ENCODE measurements around the gene DNAJC12.
A peak's percentile ranks its signal among the peaks of the same experiment; 100 is the strongest.
"Not testable (repeated sequence)": the region's sequence is repeated elsewhere in the genome, so short reads cannot be mapped to it uniquely, and the experiment has no call there.

Gene DNAJC12

DNA sequence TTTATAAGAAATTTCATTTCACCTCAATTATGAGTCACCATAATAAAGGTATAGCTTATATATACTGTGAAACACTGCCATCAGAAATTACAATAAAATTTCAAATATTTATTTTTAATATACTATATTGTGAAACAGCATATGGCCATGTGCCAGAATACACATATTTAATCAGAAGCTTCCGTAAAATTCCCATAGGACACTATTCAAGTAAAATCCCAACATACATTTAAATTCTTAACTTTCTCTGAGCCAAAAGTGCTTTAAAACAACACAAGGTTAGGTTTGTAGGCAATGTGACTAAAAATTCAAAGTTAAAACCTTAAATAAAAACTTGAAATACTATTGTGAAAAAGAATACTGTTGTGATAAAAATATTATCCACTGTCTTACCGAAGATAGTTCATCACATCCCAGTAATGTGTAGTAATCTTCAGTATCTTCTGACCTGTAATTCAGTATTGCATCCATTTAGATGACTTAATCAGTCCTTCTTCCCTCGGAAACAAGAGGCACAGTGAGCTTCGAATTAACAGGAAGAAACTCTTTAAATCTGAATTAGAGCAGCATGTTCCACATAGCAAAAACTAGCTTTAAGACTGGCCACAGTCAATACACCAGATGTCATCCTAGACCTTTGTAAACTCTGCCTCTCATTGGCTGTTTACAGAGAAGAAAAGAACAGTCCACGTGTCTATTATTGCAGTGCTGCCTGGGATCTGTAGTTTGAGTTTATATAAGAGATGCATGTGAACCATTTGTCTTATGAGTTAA is at the start of gene DNAJC12:
Gene DNAJC12, minus strand, starts transcription at position 648 of the 774 bp plus-strand sequence. Its CDS starts 177 bp downstream, at position 471.
- DNase-seq: no peak

GRCh38 chr10:67884842-67885670 is 47.1 kb upstream of the DNAJC12 start:
- DNase-seq: peak; percentile 79

DNA sequence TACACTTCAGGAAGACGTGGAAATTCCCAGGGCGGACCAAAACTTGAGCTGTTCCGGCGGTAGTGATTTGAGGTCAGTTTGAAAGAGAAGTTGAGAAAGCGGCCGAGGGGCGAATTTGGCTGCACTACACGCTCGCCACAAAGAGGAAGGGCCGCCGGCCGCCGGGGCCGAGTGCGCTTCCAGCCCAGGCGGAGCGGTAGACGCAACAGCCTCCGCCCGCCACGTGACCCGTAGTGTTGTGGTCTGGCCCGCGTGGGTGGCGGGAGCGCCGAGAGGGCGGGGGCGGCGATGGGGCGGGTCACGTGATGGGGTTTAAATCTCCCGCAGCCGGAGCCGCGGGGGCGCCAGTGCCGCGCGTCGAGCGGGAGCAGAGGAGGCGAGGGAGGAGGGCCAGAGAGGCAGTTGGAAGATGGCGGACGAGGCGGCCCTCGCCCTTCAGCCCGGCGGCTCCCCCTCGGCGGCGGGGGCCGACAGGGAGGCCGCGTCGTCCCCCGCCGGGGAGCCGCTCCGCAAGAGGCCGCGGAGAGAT is 46.4 kb upstream of the DNAJC12 start, which contains the start of gene SIRT1:
Gene SIRT1, plus strand, starts transcription at position 344 of the 529 bp plus-strand sequence. Its CDS starts 66 bp downstream, at position 410.
- peak; percentile 92 for DNase-seq

- DNase-seq: no peak
These were observed 45.8 kb upstream of the DNAJC12 start for GRCh38 chr10:67883710-67884312.

- DNase-seq: no peak
These were observed 40.1 kb upstream of the DNAJC12 start for GRCh38 chr10:67878133-67878532.

GRCh38 chr10:67877421-67877820 is 39.4 kb upstream of the DNAJC12 start:
- not testable (repeated sequence) for DNase-seq

DNA sequence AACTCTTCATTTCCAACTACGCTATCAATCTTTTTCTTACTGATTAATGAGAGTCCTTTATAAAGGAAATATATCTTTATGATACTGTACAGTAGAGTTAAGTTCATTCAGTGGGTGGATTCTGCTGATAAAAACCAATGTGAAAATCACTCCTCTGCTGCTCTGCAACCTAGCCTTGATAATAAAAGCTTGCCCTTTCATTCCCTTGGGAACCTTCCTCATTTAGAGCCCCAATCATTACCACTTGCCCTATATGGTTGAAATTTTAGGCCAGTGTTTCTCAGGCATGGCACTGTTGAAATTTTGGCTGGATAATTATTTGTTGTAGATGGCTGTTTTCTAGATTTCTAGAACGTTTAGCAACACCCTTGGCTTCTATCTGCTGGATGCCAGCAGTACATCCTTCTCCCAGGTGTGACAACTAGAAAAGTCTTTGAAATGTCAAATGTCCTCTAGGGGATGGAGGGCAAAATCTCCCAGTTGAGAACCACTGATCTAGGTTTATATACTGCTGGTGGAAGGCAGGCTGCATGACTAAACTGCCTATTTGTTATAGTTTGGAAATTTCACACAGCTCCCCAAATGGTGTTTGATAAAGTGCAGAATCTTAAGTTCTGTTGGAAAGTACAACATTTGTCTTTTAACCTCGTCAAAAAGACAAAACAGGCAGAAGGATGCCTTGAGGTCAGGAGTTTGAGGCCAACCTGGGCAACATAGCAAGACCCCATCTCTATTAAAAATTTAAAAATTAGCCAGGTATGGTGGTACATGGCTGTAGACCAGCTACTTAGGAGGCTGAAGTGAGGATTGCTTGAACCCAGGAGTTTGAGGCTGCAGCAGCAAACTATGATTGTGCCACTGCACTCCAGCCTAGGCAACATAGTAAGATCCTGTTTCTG is 37.6 kb upstream of the DNAJC12 start:
- DNase-seq: no peak

GRCh38 chr10:67869996-67870395 is 32.0 kb upstream of the DNAJC12 start:
- DNase-seq: no peak

GRCh38 chr10:67868132-67868531 is 30.1 kb upstream of the DNAJC12 start:
- DNase-seq: no peak

DNA sequence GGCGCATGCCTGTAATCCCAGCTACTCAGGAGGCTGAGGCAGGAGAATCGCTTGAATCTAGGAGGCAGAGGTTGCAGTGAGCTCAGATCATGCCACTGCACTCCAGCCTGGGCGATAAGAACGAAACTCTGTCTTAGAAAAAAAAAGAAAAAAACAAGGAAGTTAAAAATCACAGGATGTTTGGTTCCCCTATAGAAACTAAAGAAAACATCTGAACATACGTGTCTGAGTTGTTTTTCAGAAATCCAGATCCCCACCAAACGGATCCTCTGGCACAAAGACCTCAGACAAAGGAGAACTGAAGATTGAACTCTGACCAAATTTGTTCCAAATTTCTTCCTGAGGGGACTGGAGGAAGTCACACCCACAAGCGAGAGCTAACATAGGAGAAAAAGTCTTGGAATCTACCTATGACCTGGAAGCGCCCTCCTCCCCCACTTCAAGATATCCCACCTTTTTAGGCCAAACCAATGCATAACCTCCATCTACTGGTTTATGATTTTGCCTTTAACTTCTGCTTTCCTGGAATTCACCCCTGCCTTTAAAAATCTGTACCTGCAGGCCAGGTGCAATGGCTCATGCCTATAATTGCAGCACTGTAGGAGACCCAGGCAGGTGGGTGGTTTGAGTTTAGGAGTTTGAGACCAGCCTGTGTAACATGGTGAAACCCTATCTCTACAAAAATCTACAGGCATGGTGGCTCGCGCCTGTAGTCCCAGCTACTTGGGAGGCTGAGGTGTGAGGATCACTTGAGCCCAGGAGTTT is 26.8 kb upstream of the DNAJC12 start:
- no peak for DNase-seq

- DNase-seq: no peak
These were observed 25.1 kb upstream of the DNAJC12 start for GRCh38 chr10:67863094-67863493.

DNA sequence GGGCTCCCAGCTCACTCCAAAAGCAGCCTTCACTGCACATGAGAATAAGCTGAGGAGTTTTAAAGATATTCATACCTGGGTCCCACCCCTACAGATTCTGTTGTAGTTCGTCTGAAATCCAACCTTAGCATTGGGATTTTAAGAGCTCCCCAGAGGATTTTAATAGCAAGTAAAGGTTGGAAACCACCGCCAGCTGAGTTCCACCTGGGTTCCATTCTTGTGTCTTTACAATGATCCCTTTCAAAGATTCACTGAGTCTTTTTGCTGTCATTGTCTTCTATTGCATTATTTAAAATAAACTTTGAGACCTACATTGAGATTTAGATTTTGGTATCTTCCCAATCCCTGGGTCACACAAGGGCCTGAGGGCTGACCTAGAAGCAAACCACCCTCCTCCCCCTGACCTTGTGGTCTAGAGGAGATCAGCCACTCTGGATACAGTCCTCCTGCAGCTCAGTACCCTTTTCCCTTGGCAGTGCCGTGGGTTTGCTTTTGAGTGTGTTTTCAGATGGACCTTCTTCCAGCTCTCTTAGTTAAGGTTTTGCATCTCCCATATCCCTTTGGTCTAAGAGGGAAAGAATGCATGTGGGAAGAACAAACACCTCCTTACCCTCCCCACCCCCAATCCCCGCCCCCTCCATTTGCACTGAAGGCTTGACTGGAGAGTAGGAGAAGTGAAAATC is 23.9 kb upstream of the DNAJC12 start:
- no peak for DNase-seq

DNA sequence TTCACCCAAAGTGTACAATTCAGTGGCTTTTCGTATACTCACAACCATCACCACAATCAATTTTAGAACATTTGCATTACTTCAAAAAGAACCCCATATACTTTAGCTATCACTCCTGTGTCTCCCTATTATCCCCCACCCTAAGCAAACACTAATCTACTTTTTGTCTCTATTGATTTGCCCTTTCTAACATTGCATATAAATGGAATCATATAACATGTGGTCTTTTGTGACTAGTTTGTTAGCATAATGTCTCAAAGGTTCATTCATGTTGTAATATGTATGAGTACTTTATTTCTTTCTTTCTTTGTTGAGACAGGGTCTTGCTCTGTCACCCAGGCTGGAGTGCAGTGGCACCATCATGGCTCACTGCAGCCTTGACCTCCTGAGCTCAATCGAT is 21.0 kb upstream of the DNAJC12 start:
- DNase-seq: no peak

GRCh38 chr10:67853512-67853911 is 15.5 kb upstream of the DNAJC12 start:
- no peak for DNase-seq

DNA sequence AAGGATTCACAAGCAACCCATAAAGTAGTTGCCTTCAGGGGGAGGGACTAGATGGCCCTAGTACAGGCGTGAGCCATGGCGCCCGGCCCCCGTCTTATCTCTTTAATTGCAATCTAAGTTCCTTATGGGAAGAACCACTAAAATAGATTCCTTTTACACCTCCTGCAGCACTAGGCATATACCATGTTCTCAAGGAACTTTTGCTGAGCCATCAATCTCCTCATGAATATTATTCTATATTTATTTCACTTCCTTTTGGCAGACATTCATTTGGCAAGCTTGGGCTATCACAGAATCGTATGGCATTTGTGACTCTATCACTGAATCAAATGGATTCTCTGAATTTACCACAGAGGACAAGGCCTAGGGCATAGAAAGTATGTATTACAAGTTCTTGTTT is 14.8 kb upstream of the DNAJC12 start:
- DNase-seq: no peak

DNA sequence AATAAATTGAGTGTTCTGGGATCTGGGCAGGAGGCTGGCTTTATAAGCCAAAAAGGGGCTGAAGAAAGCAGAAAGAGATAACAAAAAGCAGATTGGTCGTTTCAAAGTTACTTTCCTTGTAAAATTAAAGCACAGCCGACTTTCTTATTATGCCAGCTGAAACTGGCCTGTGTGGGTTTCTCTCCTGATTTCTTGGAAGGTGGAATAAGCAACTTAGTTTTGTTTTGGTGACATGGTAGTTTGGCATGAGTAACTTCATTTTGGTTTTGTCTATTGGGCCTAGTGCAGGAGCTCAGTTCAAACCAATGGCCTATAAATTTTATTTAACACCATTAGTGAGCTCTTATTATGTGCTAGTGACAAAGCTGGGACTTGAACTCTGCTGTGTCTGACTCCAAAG is 13.2 kb upstream of the DNAJC12 start:
- no peak for DNase-seq

- peak; percentile 87 for DNase-seq
These were observed 11.5 kb upstream of the DNAJC12 start for GRCh38 chr10:67849331-67850011.

DNA sequence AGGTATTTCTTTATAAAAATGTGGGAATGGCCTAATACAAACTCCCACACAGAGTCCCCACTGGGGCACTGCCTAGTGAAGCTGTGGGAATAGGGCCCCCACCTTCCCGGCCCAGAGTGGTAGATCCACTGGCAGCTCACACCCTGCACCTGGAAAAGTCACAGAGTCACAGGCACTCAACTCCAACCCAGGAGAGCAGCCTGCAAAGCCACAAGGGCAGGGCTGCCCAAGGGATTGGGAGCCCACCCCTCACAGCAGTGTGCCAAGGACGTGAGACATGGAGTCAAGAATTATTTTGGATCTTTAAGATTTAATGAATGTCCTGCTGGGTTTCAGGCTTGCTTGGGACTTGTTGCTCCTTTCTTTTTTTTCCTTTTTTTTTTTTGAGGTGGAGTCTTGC is 5.3 kb upstream of the DNAJC12 start:
- no peak for DNase-seq

DNA sequence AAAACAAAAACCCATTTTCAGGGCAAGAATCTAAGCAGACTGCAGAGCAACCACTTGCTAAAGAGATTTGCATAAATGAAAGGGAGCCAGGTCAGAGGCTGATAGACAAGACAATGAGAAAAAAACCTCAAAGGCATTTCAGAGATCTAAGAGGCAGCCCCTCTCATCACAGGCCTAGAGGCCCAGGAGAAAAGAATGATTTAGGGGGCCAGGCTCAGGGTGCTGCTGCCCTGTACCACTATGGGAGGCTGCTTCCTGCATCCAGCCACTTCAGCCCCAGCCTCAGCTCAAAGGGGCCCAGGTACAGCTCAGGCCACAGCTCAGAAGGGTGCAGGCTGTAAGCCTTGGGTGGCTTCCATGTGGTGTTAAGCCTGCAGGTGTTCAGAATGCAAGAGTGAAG is 3.7 kb upstream of the DNAJC12 start:
- DNase-seq: no peak

DNA sequence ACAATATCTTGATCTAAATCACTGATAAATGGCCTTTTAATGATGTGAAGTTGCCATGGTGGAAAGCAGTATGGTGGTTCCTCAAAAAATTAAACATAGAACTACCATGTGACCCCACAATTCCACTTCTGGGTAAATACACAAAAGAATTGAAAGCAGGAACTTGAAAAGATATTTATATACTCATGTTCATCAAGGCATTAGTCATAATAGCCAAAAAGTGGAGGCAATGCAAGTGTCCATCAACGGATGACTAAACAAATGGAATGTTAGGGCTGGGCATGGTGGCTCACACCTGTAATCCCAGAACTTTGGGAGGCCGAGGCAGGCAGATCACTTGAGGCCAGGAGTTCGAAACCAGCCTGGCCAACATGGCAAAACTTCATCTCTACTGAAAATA is 2.0 kb upstream of the DNAJC12 start:
- no peak for DNase-seq

Data from T1000 (cell line).